ELF-1 (cell line): Measurements from ENCODE around the gene HS2ST1.
A peak's percentile ranks its signal among the peaks of the same experiment; 100 is the strongest.
"Not testable (repeated sequence)": the region's sequence is repeated elsewhere in the genome, so short reads cannot be mapped to it uniquely, and the experiment has no call there.

Source experiments
- DNase-seq: peaks from one replicate; pipeline ENCODE4 v3.0.0-alpha.2; 2016; ENCODE audit warnings: low read depth, low spot score

The HS2ST1 gene

DNA sequence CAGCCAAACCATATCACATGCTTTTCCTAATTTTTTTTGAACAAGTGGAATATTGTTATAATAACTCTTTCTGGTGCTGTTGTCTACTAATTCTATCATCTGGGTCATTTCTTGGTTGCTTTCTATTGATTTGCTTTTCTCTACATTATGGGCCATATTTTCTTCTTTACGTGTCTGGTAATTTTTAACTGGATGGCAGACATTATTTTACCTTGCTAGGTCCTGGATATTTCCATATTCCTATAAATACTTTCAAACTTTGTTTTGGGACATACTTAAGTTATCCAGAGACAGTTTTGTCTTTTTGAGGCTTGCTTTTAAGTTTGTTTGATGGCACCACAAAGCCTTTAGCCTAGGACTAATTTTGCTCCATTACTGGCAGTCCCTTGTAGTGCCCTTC, 11.3 kb downstream of the HS2ST1 start:
- DNase-seq = no peak

DNA sequence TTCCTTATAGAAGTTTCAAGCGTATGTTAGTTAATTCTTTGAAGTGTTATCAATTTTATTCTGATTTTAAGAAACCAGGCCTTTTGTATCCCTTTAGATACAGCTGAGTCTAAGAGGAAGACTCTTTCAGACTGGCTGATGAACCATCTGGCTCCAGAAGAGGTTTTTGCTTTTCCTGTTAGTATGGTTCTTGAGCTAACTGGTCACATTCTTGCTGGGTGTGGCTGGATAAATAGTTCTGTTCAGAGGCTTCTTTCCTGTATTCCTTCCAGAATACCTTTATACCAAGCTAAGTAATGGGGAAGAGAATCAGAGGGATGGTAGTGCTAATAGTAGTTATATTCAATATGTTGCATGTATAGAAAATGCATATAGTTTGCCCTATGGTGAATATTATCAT, 12.4 kb downstream of the HS2ST1 start:
- no peak for DNase-seq

DNA sequence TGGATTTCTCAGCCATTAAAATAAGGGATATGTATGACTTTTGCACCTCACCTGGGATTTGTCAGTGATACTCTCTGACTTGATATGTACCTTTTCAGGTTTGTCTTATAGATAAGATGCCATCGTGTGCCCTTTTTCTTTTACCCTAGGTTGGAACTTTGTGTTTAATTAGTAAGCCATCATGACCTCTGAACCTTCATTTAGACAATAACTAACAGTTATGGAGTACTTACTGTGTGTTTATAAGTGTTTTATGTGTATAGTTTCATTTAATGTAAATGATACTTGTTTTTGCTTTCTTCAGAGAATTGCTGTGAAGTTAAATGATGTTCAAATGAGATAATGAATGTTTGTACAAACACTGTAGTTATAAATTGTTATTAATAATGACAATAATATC, 14.4 kb downstream of the HS2ST1 start:
- no peak for DNase-seq

DNA sequence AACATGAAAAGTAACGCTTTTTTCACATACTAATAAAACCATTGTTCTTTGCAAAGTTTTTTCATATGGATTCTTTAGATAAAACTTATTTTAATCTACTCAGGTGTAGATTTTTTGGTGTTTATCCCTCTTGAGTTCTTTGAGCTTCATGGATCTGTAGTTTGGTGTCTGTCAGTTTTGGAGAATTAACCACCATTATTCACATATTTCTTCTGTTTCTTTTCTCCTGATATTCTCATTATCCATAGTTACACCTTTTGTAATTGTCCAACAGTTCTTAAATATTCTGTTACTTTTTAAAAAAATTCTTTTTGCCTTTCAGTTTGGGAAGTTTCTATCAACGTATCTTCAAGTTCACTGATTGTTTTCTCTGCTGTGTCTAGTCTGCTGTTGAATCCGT, 18.6 kb downstream of the HS2ST1 start:
- no peak for DNase-seq

DNA sequence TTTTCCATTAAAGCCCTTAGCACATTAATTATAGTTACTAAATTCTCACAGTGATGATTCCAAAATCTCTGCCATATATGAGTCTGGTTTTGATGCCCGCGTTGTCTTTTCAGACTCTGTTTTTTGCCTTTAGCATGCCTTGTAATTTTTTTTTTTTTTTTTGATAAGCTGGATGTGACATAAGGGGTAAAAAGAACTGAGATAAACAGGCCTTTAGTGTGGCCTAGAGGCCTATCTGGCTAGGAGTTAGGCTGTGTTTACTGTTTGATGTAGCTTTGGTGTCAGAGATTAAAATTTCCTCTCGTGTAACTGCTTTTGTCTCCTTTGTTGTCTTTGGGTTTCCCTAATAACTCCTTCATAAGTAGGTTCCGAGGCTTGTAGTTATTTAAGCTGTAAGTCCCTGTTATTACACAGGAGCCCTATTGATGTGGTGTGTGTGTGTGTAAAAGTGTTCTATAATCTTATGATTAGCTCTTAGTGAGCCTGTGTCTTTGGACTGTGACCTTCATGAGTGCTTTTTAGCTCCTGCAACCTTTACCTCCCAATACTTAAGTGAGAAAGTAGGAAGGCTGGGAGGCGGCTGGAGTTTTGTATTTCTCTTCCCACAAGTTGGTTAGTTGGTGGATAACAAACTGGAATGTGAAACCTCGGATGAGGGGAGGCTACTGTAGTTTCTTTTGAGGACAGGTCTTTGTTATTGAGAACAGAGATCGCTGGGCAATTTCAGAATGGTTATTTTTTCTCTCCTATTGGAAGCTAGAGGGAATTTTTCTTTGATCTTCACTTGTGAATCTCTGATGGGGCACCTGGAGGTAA, 19.3 kb downstream of the HS2ST1 start:
- DNase-seq = peak; percentile 37

DNA sequence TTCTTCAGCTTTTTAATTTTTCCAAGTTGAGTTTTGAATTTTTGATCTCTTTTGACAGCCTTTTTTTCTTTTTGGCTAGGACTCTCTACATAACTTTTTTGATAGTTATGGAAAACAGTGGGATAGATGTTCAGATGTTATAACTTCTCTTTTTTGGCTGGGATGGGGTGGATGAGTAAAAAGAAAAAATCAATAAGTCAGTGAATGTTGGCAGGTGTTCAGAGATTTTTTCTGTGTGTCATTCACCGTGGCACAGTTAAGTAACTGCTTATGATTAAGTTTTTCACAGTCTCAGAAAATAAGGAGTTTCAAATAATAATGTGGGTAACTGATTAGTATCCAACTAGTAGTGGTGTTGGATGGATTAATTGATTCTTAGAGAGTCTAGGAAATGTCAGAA, 24.0 kb downstream of the HS2ST1 start:
- DNase-seq = no peak

DNA sequence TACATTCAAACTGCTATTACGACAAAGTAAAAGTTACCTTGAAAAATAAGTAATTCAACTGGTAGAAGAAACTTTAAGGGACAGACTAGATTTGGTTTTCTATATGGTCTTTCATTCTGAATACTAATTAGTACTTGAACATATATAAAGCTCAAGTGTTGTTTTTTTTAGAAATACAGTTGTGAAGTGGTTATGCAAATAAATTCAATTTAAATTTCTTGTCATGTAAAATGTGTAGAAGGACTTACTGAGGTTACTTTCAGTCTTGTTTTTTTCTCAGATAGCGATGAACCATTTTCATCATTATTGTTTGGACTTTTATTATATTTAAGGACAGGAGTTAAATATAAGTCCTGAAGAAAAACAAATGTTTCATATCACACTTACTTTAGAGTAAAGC, 24.4 kb downstream of the HS2ST1 start:
- no peak for DNase-seq

DNA sequence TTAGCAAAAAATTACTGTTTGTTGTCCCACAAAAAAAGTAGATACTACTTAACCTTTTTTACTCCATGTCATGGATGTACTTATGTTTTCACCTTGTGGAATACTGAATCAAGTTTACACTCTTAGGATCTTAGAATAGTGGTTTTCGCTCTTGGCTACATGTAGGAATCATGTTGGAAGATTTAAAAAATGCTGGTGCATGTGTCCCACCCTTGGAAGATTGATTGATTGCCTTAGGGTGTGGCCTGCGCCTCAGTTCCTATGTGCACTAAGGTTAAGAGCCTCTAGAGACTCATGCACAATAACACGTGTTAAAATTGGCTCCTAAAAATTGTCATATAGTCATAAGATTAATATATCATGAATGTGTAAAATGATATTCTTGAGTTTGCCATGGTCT, 25.0 kb downstream of the HS2ST1 start:
- DNase-seq = no peak

DNA sequence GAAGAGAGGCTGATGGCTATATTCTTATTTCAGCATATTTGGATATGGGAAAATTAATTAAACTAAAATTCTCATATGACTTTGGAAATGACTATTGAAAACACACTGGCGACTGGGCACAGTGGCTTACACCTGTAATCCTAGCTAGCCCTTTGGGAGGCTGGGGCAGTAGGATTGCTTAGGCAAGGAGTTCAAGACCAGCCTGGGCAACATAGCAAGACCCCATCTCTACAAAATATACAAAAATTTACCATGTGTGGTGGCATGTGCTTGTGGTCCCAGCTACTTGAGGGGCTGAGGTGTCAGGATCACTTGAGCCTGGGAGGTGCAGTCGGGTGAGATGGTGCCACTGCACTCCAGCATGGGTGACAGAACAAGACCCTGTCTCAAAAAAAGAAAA, 26.2 kb downstream of the HS2ST1 start:
- DNase-seq = no peak

DNA sequence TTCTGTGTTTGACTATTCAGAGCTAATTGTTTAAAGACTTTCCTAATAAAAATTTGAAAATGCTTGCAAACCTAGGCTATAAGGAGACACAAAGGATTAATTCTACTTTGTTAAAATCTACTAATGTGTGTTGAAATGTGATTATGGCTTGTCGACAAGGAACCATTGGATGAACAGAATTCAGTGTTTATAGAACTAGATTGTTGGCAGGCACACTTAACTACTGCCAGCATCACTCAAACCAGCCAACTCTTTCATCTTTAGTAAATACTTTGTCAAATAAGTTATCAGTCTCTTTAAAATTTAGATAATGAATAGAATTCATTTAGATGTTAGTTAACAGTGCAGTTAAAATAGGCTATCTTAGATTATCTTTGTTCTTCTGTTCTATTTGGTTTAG, 27.6 kb downstream of the HS2ST1 start:
- DNase-seq = no peak

DNA sequence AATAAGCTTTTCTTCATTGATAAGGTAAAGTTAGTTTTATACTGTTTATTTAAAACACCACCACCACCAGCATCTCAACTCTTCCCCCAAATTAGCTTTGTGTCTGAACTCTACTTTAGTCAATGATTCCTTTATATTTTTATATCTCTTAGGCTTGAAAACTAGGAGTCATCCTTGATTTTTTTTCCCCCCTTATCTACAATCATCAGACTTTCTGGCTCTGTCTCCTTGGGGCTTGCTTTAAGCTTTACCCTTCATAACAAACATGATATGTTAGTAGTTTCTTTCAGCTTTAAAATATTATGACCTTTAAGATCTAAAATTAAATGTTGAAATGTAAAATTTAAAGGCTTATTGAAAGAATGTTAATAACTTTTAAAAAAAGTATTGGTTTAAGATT, 28.3 kb downstream of the HS2ST1 start:
- no peak for DNase-seq

DNA sequence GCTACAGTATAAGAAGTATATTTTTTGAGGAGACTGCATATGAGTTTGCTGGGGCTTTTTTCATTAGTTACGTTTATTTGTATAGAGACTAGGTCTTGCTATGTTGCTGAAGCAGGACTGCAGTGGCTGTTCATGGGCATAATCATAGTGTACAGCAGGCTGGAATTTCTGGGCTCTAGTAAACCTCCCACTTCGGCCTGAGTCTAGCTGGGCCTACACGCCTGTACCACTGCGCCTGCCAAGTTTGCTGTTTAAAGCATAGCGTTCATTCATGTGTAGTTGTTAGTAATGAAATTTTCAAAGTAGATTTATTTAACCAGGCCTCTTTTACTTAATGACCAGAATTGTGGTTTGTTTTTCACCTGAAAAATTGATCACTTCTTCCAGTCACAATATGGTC, 33.8 kb downstream of the HS2ST1 start:
- DNase-seq = no peak

DNA sequence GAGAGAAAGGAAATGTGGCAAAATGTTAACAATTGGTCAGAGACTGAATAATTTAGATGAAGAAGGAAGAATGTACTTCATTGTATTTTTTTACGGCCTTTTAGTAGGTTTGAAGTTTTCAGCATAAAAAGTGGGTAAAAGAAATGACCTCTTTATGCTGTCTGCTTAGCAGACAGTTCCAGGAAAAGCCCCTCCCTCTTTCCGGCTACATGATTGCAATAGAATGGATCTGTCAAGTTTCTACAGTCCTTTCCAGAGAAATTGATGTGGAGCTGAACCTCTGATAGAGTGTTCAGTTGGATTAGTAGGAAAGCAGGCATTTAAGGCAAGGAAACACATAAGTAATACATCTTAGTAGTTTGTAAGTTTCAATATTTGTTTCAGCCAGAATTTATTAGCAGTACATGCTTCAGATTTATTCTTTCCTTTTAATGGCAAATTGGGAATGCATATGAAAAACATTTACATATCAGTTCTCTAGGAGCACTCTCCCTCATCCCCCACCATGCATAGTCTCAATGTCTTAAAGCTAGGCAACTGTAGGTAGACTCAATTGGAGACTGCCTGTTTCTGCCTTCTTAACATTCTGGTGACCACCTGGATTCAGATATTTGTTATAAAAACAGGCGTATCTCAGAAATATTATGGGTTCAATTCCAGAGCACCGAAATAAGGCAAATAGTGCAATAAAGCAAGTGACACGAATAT, 36.4 kb downstream of the HS2ST1 start:
- DNase-seq = no peak

DNA sequence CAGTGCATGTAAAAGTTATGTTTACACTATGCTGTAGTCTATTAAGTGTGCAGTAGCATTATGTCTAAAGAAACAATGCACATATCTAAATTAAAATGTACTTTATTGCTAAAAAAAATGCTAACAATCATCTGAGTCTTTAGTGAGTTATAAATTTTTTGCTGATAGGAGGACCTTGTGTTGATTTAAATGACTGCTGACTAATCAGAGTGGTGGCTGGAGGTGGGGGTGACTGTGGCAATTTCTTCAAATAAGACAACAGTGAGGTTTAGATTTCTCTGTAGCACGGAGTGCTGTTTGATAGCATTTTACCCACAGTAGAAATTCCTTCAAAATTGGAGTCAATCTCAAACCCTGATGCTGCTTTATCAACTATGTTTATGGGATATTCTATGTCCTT, 37.0 kb downstream of the HS2ST1 start:
- no peak for DNase-seq

DNA sequence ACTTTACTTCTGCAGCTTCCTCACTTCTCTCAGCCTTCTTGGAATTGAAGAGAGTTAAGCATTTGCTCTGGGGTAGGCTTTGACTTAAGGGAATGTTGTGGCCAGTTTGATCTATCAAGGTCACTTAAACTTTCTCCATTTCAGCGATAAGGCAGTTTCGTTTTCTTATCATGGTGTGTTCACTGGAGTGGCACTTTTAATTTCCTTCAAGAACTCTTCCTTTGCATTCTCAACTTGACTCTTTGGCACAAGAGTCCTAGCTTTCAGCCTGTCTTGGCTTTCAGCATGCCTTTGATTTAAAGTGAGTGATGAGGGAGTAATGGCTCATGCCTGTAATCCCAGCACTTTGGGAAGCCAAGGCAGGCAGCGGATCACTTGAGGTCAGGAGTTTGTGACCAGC, 38.7 kb downstream of the HS2ST1 start:
- DNase-seq = peak; percentile 3

DNA sequence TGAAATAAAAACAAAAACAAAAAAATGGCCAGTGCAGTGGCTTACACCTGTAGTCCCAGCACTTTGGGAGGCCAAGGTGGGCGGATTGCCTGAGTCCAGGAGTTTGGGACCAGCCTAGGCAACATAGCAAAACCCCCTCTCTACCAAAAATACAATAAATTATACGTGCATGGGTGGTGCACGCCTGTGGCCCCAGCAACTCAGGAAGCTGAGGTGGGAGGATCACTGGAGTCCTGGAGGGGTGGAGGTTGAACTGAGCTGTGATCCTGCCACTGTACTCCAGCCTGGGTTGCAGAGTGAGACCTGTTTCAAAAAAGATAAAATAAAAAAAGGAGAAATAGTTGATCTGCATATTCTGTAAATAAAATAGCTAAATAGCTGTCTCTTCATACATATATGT, 41.2 kb downstream of the HS2ST1 start:
- no peak for DNase-seq

DNA sequence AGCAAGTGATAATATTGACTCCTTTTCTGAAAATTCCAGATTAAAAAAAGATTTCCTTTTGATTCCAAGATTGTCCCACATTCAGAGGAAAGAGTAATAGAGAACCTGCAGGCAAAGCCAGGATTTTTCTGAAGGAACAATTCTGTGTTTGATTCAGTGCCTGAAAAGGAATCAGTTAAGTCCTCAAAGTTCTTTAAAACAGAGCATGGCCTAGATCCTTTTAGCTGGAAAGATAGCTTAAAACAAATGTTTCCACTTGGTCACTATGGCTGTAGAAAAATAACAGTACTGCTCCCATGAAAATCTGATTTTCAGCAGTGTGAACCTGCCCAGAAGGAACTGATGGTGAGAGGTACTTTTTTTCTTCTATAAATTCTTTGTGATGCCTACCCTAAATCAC, 41.8 kb downstream of the HS2ST1 start:
- DNase-seq = no peak

DNA sequence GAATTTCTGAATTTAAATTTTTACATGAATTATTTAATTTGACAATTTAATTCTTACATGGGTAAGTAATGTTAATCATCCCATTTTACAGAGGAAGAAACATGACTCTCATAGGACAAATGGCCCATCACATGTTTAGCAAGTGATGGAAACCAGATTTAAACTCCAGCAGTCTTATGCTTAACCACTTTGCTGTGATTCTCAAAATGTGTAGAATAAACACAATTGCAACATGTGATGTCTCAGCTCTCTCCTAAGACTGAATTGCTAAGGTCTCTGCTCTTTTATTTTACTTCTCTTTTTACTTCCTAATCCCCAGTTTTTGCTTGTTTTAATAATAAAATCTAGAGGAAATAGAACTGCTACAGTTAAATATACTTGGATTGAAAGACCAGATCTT, 42.8 kb downstream of the HS2ST1 start:
- DNase-seq = no peak

DNA sequence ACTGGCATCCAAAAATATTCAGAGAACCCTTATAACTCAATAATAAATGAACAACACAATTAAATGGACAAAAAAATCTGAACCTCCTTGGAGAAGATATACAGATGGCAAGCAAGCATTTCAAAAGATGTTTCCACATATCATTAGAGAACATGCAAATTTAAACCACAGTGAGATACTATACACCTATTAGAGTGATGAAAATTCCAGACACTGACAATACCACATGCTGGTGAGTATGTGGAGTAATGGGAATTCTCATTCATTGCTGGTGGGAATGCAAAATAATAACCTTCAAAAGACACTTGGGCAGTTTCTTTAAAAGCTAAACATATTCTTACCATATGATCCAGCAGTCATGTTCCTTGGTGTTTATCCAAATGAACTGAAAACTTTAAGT, 46.1 kb downstream of the HS2ST1 start:
- no peak for DNase-seq

DNA sequence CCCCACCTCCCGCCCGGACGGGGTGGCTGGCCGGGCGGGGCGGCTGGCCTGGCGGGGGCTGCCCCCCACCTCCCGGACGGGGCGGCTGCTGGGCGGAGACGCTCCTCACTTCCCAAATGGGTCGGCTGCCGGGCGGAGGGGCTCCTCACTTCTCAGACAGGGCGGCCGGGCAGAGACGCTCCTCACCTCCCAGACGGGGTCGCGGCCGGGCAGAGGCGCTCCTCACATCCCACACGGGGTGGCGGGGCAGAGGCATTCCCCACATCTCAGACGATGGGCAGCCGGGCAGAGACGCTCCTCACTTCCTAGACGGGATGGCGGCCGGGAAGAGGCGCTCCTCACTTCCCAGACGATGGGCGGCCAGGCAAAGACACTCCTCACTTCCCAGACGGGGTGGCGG, 49.4 kb downstream of the HS2ST1 start:
- DNase-seq = not testable (repeated sequence)

DNA sequence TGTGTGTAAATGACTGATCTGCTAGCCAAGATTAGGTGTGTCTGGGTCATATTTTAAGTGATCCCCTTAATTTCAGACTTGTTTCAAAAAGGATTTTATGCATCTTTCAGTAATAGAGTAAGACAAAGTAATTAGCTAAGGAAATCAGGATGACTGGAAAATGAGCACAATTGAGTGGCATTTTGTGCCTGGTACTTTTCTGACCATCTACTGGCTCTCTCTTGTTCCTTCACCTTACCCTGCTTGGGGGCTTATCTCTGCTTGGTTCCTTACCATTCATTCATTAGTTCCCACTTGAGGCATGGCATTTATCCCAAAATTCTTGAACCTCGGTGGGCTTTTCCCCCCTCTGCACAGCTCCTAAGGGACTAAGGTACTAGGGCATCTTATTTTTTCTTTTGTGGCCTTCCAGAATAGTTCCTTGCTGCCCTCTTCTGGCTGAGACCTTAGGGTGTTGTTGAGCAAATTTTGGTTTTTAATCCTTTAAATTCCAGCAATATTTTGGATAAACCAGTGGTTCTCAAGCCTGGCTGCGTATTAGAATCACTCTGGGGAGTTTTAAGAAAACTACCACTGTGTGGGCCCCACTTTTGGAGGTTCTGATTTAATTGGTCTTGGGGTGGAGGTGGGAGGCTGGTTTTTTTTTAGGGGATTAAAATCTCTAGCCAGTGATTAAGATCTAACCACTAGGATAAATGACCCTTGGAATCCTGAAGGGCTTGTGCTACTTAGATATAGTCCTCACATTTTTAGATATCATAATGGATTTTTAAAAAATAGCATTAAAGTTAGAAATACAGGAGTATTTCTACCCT, 50.8 kb downstream of the HS2ST1 start:
- peak; percentile 48 for DNase-seq

DNA sequence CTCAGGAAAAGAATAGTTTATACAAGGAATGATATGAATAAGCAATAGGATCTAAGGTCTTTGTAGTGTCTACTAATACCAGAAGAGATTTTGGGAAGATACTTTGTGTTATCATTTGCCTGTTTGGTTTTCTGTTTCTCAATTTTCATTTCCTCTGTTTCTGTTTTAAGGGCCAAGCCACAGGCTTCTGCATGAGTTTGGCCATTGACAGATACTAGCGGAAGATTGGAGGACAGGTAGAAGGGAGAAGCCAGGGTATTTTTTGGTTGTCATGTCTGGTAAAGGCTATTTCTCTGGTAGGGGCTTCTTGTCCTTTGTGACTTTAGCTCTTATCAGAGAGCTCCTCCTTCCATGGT, 51.4 kb downstream of the HS2ST1 start:
- no peak for DNase-seq

DNA sequence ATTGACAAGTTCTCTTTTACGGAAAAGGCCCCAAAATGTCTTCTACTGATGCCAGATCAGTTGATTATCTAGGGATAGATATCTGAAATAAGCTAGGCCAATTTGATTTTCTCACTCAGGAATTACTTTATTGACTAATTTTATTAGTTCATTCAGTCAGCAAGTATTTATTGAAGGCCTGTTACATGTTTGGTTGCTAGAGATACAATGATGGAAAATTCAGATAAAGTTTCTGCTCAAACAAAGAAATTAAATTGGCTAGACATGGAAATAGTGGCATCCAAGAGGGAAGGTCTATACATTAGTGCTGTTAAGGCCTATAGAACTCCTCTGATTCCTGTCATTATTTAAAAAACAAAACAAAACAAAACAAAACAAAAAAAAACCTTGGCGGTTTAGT, 56.5 kb downstream of the HS2ST1 start:
- DNase-seq = no peak
